ENCODE measurements around the gene PRIMPOL. TPM values are rescaled to one million over a fixed set of nuclear protein-coding genes. Genes with fewer than 3 reads are reported as not detected.

Gene PRIMPOL
- total RNA-seq, 1 experiment from 2014 or later = 8.3 TPM

- POLR2A ChIA-PET = no interaction called here
- H3K4me1 Mint-ChIP-seq = peaks cover 17% of the 10 kb centered on the region
- no peak overlapping the region for H3K4me3 Mint-ChIP-seq
- H3K9me3 Mint-ChIP-seq = no peaks in the 10 kb centered on the region
- no peak for TF ChIP-seq ZNF416 (CRISPR knock-in tag; IDR thresholded peaks at IDR 0.05)
- TF ChIP-seq TCF7 (CRISPR knock-in tag; IDR thresholded peaks at IDR 0.05; ENCODE audit: low read depth) = no peak
- peak; percentile 81 for TF ChIP-seq ZNF121 (CRISPR knock-in tag; IDR thresholded peaks at IDR 0.05)
- TF ChIP-seq ZNF281 (CRISPR knock-in tag; IDR thresholded peaks at IDR 0.05) = no peak
- TF ChIP-seq MAX (CRISPR knock-in tag; IDR thresholded peaks at IDR 0.05) = no peak
- TF ChIP-seq ZBTB21 (CRISPR knock-in tag; IDR thresholded peaks at IDR 0.05; ENCODE audit: borderline replicate concordance) = no peak
- TF ChIP-seq ZNF317 (CRISPR knock-in tag; IDR thresholded peaks at IDR 0.05; ENCODE audit: borderline replicate concordance, low read depth) = no peak
- H3K36me3 Mint-ChIP-seq = peaks cover 60% of the 10 kb centered on the region
- CTCF ChIA-PET = no interaction called here
- no peak for DNase-seq (ENCODE audit: low spot score)
- no peak for ATAC-seq
- H3K27ac Mint-ChIP-seq = 0 out of 2 replicates have a peak overlapping the region, but pooled peaks have one; percentile 10
- H3K27me3 Mint-ChIP-seq (ENCODE audit: low read depth) = no peaks in the 10 kb centered on the region
These were observed 13.4 kb upstream of the PRIMPOL start for GRCh38 chr4:184636144-184636543.

- POLR2A ChIA-PET = no interaction called here
- no peaks in the 10 kb centered on the region for H3K27me3 Mint-ChIP-seq (ENCODE audit: low read depth)
- no peak overlapping the region for H3K27ac Mint-ChIP-seq
- H3K9me3 Mint-ChIP-seq = no peaks in the 10 kb centered on the region
- peaks cover 24% of the 10 kb centered on the region for H3K4me1 Mint-ChIP-seq
- DNase-seq (ENCODE audit: low spot score) (no peak), ATAC-seq (no peak)
- no peak overlapping the region for H3K4me3 Mint-ChIP-seq
- H3K36me3 Mint-ChIP-seq = peaks cover 56% of the 10 kb centered on the region
- TF ChIP-seq ZNF121 (CRISPR knock-in tag; IDR thresholded peaks at IDR 0.05) = peak; percentile 92; the same call in 1 of the 2 replicates
- no peak for TF ChIP-seq KAT7 (CRISPR knock-in tag; IDR thresholded peaks at IDR 0.05; ENCODE audit: borderline replicate concordance)
- CTCF ChIA-PET = no interaction called here
These were observed 12.6 kb upstream of the PRIMPOL start for GRCh38 chr4:184636897-184637296.

- TF ChIP-seq MLX (CRISPR knock-in tag; IDR thresholded peaks at IDR 0.05) = no peak
- no peak for TF ChIP-seq TEAD1 (CRISPR knock-in tag; IDR thresholded peaks at IDR 0.05)
These were observed 8.5 kb upstream of the PRIMPOL start for GRCh38 chr4:184641022-184641421.

GRCh38 chr4:184641451-184641850 is 8.1 kb upstream of the PRIMPOL start:
- Mint-ChIP-seq H3K27ac (peak overlapping the region; percentile 93; the same call in 1 of the 2 replicates), H3K9me3 (no peaks in the 10 kb centered on the region), H3K36me3 (peaks cover 23% of the 10 kb centered on the region), H3K4me3 (no peak overlapping the region), H3K4me1 (peaks cover 61% of the 10 kb centered on the region), H3K27me3 (ENCODE audit: low read depth) (no peaks in the 10 kb centered on the region)
- no peak for ATAC-seq
- ChIA-PET CTCF (interaction anchor here (0.5 kb wide), 1 partner anchor 455 kb away, joined by 4 read pairs; no protein-coding TSS in a partner anchor), POLR2A (no interaction called here)
- no peak for DNase-seq (ENCODE audit: low spot score)
- TF ChIP-seq SMAD4 (CRISPR knock-in tag; IDR thresholded peaks at IDR 0.05) (no peak), FOXK1 (CRISPR knock-in tag; IDR thresholded peaks at IDR 0.05) (no peak), ATF3 (CRISPR knock-in tag; conservative IDR thresholded peaks at IDR 0.05) (no peak), ATF6 (CRISPR knock-in tag; IDR thresholded peaks at IDR 0.05) (no peak), GRHL2 (CRISPR knock-in tag; IDR thresholded peaks at IDR 0.05; ENCODE audit: insufficient replicate concordance, severe bottlenecking) (no peak), ELF4 (CRISPR knock-in tag; IDR thresholded peaks at IDR 0.05; ENCODE audit: low read depth) (no peak), HMGXB4 (CRISPR knock-in tag; IDR thresholded peaks at IDR 0.05) (no peak), SP1 (CRISPR knock-in tag; conservative IDR thresholded peaks at IDR 0.05) (no peak)

More at GRCh38 chr4:184641022-184641421, 8.5 kb upstream of the PRIMPOL start:
- Mint-ChIP-seq H3K36me3 (peaks cover 27% of the 10 kb centered on the region), H3K27ac (no peak overlapping the region), H3K9me3 (no peaks in the 10 kb centered on the region), H3K27me3 (ENCODE audit: low read depth) (no peaks in the 10 kb centered on the region), H3K4me3 (no peak overlapping the region), H3K4me1 (peaks cover 56% of the 10 kb centered on the region)
- POLR2A ChIA-PET = no interaction called here
- CTCF ChIA-PET = interaction anchor here (0.5 kb wide), 1 partner anchor 455 kb away, joined by 4 read pairs; no protein-coding TSS in a partner anchor
- no peak for DNase-seq (ENCODE audit: low spot score)
- ATAC-seq = no peak
